ENCODE data around the gene B3GNT8.
"Not testable (repeated sequence)": the region's sequence is repeated elsewhere in the genome, so short reads cannot be mapped to it uniquely, and the experiment has no call there.

Gene B3GNT8

DNA sequence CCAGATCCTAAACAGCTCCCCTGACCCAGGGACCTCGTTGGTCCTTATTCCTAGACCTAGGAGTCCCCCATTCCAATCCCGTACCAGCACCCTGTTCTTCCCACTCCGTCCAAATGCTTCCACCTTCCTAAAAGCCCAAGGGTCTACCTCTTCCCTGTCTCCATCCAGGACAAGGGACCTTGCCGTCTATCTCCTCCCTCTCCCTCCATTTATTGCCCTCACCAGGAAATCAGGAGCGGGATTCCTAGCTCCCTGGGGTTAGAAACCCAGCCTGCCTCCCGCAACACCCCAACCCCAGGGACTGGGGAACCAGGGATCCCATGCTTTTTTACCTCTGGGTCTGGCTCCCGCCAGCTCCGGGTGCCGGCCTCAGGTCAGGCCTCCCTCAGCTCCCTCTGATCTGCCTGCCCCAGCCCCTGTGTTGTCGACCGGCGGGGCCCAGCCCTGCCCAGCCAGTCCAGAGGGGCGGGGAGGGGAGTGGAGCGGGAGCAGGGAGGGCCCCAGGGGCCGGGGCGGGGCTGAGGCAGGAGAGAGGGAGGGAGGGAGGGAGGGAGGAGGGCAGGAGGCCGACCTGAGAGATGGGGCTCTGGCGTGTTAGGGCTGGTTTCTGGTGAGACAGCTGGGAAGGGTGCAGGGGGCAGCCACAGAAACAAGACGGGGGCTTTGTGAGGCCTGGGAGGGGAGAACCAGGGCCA is at the start of gene B3GNT8:
TSS of gene B3GNT8 (minus strand) at position 423 of the 695 bp plus-strand sequence. CDS start 596 bp downstream, outside the sequence.
- DNase-seq (ENCODE audit: low read depth in 2 of 2), result peak; percentile 31 to 46

DNA sequence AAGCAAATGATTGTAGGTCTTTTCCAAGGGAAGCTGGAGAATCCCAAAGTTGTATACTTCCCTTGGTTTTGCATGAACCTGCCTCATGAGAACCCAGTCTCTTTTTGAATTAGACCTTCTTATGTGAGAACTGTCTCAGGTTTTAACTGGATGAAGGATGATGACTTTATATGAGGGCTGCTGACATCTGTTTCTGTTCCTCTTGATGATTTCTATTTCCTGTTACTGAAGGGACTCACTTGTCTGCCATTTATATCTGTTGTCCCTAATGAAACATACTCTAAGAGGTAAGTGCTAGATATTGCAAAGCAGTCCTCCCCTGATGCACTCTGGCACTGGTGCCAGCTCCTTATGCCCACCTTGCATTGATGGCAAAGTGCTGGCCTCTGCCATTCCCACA is 49.4 kb upstream of the B3GNT8 start:
- no peak for DNase-seq (ENCODE audit: low read depth in 2 of 2)

DNA sequence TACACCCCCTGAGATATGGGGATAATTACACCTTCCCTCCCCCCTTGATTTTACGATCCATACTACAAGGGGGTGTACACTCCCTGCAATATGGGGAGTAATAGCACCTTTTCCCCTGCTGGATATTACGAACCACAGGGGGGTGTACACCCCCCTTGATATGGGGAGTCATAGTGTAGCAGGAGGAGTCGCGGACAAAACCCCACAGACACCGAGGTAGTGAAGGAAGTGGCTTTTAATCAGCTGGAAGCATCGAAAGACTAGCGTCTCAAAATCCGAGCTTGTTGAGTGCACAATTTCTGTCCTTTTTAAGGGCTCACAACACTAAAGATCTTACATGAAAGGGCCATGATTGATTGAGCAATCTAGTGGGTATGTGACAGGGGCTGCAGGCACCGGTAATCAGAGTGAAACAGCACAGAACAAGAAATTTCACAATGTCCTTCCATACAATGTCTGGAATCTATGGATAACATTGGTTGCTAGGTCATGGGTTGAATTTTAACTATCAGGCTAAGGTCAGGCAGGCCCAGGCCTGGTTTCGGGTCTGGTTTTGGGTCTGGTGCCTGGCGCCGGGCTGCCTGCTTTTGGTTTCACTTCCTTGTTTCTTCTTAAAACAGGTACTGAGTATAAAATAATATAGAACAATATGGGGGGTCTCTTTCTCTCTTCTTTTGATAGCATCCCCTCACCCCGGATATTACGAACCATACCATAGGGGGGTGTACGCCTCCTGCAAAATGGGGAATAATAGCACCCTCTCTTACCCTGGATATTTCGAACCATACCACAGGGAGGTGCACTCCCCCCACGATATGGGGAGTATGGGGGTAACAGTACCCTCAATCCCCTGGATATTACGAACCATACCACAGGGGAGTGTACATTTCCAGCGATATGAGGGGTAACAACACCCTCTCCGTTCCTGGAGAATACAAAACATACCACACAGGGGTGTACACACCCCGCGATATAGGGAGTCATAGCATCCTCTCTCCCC is 36.4 kb upstream of the B3GNT8 start:
- not testable (repeated sequence) for DNase-seq (ENCODE audit: low read depth in 2 of 2)

DNA sequence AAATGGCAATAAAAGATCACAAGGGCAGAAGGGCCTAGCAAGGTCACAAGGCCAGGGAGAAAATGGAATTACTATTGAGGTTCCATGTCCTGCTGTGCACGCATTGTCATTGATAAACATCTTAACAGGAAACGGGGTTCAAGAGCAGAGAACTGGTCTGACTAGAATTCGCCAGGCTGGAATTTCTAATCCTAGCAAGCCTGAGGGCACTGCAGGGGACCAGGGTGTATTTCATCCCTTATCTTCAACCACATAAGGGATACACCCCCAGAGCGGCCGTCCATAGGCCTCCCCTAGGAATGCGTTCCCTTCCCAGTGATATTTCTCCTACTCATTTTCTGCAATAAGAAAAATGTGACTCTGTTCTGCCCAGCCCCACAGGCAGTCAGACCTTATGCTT is 35.3 kb upstream of the B3GNT8 start:
- DNase-seq (ENCODE audit: low read depth in 2 of 2), result no peak

- no peak for DNase-seq (ENCODE audit: low read depth in 2 of 2)
These were observed 30.1 kb upstream of the B3GNT8 start for GRCh38 chr19:41457241-41457640.

DNA sequence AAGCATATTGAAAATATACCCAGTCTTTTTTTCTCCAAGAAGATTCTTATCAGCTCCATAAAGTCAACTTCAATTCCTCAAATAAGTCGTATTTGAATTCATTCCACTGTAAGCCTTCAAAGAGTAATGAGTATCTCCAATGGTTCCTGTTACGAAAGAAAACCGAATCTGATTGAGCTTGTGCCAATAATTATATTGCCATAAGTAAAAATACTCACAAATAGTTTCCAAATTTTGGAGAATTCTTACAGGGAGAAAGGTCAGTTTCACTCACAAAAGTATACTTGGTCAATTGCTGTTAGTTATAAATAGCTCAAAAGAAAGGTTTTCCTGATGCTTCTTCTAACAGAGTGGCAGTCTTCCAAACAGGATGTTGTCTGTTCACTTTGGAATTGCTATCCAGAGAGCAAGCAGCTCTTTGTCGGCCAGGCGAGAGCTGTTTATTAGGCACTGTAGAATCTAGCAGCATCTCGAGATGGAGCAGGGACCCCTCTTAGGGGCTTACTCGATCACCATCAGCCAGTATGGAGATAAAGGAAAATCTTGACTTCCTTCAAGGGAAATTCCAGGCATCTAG is 29.3 kb upstream of the B3GNT8 start:
- no peak for DNase-seq (ENCODE audit: low read depth in 2 of 2)

DNA sequence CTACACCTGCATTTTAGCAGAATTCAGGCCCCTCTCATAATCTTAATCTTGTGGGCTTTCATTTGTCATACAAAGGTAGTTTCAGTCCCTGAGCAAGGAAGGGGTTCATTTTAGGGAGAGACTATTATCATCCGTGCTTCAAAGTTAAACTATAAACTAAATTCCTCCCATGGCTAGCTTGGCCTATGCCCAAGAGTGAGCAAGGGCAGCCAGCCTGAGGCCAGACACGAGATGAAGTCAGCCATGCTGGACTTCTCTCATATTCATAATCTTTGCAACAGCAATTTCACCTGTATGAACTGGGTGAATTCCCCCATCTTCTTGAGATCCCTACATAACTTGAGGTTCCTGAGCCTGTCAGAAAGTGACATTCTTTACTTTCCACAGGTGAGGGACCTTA is 28.8 kb upstream of the B3GNT8 start:
- no peak for DNase-seq (ENCODE audit: low read depth in 2 of 2)

DNA sequence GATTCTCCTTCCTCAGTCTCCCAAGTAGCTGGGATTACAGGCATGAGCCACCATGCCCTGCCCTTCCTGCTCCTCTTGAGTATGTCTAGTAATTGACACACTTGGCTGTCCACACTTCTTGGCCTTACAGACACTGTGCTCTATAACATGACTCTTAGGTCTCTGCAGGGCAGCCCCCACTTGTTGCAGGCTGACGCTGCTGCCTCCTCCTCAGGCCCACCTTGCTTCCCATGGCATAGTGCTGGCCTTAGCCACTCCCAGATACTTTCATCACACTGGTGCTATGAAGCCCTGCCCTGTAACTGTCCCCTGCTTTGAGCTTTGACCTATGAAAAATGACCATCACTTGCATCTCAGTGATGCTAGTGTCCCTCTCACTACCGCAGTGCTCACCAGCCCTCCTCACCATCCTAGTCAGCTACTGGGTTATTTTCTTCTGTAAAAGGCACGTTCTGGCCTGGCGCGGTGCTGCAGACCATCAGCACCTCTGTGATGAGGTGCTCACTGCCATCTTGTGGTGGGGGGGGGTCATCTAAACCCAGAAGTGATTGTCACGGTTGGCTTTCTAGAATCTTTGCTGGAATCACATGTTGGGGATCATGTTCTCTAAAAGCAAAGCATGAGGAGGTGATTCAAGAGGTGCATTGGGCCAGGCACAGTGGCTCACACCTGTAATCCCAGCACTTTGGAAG is 25.6 kb upstream of the B3GNT8 start:
- DNase-seq (ENCODE audit: low read depth in 2 of 2), result no peak

DNA sequence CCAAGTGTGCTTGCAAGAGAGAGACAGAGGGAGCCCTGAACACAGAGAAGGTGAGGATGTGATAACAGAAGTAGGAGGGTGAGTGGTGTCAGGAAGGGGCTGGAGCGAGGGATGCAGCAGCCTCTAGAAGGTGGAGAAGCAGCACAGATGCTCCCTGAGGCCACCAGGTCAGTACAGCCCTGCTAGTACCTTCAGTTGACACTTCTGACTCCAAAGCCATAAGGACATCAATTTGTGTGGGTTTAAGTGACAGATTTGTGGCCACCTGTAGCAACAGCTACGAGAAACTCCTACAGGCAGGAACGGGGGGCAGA is 22.6 kb upstream of the B3GNT8 start:
- DNase-seq (ENCODE audit: low read depth in 2 of 2), result no peak

- DNase-seq (ENCODE audit: low read depth in 2 of 2), result peak; percentile 50 to 55
These were observed 22.1 kb upstream of the B3GNT8 start for GRCh38 chr19:41449079-41449864.

DNA sequence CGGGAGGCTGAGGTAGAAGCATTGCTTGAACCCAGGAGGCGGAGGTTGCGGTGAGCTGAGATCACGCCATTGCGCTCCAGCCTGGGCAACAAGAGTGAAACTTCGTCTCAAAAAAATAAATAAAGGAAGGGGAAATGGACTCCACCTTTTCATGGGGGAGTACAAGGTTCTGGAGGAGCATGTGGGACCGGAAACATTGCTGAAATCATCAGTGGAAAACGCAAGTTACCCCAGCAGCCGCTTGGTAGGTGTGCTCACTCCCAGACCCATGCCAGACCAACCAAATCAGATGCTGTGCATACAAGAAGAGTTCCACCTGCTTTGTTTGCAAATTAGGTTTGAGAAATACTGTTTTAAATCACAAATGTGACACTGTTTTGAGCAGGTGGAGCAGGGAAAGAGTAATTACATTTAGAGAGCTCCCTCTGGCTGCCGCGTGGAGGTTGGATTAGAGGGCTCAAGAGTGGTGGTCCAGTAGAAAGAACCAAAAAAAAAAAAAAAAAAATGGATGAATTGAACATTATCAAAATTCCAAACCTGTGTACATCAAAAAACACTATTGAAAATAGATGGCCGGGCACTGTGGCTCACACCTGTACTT is 20.7 kb upstream of the B3GNT8 start:
- DNase-seq (ENCODE audit: low read depth in 2 of 2), result no peak

- DNase-seq (ENCODE audit: low read depth in 2 of 2), result no peak
These were observed 18.4 kb upstream of the B3GNT8 start for GRCh38 chr19:41445575-41445974.

- no peak for DNase-seq (ENCODE audit: low read depth in 2 of 2)
These were observed 16.8 kb upstream of the B3GNT8 start for GRCh38 chr19:41443813-41444455.

DNA sequence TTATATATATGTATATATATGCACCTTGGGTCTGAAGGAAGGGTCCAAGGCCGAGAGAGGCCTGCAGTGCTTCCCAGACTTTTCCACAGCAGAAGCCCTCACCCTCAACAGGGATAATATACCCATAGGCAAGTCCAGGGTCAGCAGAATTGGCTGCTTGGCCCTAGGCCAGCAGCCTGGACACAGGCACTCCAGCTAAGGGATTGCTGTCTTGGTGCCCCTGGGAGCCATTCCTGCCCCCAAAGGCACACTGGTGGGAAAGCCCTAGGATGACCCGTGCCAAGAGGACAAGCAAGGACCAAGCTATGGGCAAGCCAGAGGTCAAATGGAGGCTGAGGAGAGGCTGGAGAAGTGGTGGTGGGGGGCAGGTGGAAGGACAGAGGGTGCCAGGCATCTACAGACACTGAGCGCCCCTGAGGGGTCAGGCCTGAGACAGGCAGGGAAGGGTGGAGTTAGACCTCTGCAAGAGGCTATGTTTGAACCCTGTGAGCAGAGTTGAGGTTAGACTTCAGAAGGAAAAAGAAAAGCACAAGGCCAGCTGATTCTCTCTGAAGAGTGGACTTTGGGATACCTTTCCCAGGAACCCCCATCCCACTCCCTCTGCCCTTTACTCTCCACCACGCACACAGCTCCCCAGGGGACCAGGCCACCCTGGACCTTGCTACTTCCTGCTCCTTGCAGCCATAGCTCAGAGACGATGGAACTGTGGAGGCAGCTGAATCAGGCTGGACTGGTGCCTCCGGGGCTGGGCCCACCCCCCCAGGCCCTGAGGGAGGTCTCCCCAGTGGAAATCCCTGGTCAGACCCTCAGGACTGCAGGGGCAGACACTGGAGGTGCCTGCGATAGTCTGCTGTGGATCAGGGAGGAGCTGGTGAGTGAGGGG is 15.5 kb upstream of the B3GNT8 start, which contains the start of gene ERICH4:
TSS of gene ERICH4 (plus strand) at position 684 of the 883 bp plus-strand sequence. CDS start at position 698, 14 bp downstream.
- DNase-seq (ENCODE audit: low read depth in 2 of 2), result no peak

DNA sequence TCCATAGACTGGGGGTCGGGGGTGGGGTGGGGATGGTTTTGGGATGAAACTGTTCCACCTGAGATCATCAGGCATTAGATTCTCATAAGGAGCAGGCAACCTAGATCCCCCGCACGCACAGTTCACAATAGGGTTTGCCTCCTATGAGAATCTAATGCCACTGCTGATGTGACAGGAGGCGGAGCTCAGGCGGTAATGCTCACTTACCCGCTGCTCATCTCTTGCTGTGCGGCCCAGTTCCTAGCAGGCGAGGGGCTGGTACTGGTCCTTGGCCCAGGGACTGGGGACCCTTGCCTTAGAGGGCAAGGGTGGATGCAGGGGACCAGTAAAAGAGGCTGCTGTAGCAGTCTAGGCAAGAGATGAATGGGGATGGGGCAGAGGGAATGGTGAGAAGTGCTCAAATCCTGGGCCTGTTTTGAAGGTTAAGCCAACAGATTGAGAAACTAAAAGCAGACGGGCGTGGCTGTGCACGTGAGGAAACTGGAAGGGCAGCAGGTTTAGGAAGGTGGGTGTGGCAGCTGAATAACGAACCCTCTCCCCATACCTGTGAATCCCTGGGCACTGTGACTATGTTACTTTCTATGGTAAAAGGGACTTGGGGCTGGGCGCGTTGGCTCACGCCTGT is 14.3 kb upstream of the B3GNT8 start:
- DNase-seq (ENCODE audit: low read depth in 2 of 2), result no peak

DNA sequence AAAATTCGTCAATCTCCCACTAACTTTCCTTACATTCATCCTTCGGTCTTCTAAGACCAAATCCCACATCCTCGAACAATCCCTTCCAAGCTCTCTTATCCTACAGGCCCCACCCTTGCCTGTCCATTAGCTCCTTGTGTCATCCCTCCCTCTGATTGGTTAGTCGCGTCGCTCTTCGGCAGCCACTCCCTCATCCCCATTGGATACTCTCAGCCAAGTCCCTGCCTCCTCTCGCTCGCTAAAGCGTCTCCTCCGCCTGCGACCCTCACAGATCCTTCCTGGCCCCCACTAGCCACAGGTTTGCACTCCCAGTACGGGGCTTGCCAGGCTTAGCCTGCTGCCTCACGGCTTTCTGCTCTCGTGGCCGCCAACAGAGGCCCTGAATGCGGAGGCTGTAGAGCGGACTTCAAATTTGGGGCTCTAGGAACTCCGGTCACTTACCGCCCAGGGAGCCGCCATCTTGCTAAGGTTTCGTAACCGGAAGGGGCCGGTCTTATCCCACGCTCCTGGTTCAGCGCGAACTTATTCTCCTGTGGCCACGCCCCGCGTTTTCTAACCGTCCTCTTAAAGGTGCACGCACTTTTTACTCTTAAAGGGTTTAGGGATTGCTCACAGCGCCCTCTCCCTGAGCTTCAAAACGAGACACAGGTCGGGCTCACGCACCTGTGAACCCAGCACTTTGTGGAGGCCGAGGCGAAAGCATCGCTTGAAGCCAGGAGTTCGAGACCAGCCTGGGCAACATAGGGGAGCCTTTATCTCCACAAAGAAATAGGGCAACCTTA is 12.5 kb upstream of the B3GNT8 start, which contains the start of gene DMAC2:
TSS of gene DMAC2 (minus strand) at position 472 of the 782 bp plus-strand sequence. CDS start at position 459, 13 bp downstream.
- DNase-seq (ENCODE audit: low read depth in 2 of 2), result peak; percentile 91 to 94

DNA sequence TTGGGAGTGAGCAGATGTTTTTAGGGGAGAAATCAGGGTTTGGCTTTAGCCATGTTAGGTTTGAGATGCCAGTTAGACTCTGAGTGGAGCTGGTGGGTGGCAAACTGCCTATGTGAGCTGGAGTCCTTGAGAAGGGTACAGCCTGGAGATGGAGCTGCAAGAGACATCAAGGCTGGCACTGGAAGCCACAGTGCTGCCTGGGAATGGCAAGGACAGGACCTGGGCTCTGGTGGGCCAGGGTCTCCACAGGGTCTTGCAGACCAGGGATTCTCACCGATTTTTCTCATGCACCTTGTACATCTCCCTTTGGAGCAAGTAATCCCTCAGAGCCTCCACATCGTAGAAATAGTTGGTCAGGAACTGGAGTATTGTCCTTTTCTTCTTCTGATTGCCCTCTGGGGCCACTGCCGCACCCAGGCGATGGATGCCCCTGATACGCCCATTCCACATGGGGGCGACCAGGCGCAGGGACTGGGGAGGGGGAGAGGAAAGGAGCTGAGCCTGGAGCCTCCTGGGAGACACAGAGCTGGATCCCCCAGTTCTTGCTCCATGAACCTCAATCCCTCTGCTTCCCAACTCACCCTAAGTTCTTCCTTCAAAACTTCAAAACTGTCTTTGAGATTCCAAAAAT is 10.9 kb upstream of the B3GNT8 start:
- DNase-seq (ENCODE audit: low read depth in 2 of 2), result no peak

All from stimulated activated CD8-positive, alpha-beta memory T cell treated with anti-CD3 and anti-CD28 coated beads, Interleukin-2, amount 100 ng/mL, for 48 hours (primary cell).